ENCODE data around the gene TLE4.

GRCh38 chr9:79604149-79604548, 32.4 kb downstream of the TLE4 start:
- no peak for TF ChIP-seq CTCF (IDR thresholded peaks at IDR 0.05)
- TF ChIP-seq POLR2A (IDR thresholded peaks at IDR 0.05), result no peak

All from prostate gland (tissue), 2 donors.